ENCODE results near the gene NTNG2. TPM values are rescaled to one million over a fixed set of nuclear protein-coding genes. Genes with fewer than 3 reads are reported as not detected.

The NTNG2 gene
- total and polyA plus RNA-seq, 10 of the 15 experiments (the other 5 are each of a cell fraction or from before 2014, with no cell fraction given): 0.37 to 0.79 (median 0.45) TPM; not detected in 6

GRCh38 chr9:132135456-132135855 is 26.4 kb upstream of the NTNG2 start:
- RAD21 ChIA-PET (ENCODE audit: unreplicated experiment): no interaction called here
- Histone ChIP-seq H3K79me2 (ENCODE audit: control insufficient read depth, insufficient read depth, low read length) (no peaks in the 10 kb centered on the region), H3K27me3 (replicated peaks in 1 of 2; ENCODE audit: control insufficient read depth in 2 of 2, insufficient read depth in 2 of 2, low read length in 1 of 2) (peaks cover 0 to 3% of the 10 kb centered on the region in 2 experiments; a peak in 2 of 4 replicates), H2AFZ (ENCODE audit: control insufficient read depth, low read depth, low read length) (no peak overlapping the region), H3K9ac (ENCODE audit: control insufficient read depth, insufficient read depth, low read length) (no peak overlapping the region), H3K4me1 (ENCODE audit: control insufficient read depth, insufficient read depth, low read length) (no peaks in the 10 kb centered on the region), H3K4me2 (ENCODE audit: control insufficient read depth, insufficient read depth) (no peak overlapping the region), H3K4me3 (no peak overlapping the region), H3K36me3 (ENCODE audit: control insufficient read depth in 2 of 2, insufficient read depth in 2 of 2, low read length in 1 of 2) (no peaks in the 10 kb centered on the region), H4K20me1 (ENCODE audit: control insufficient read depth, insufficient read depth) (no peaks in the 10 kb centered on the region; the same call in 1 of the 2 replicates), H3K27ac (ENCODE audit: control insufficient read depth, insufficient read depth) (no peak overlapping the region), H3K9me3 (replicated peaks; ENCODE audit: control insufficient read depth, insufficient read depth, low read length) (no peaks in the 10 kb centered on the region)
- no TSS peak for BruUV-seq (replicated peaks)
- ATAC-seq (no peak), DNase-seq (ENCODE audit: low read depth, low spot score) (no peak), FAIRE-seq (no peak)
- intact Hi-C loops (cut with micrococcal nuclease; ENCODE audit: unreplicated experiment): no loop called here
- SMC1A ChIA-PET (ENCODE audit: uncharacterized antibody, unreplicated experiment): no interaction called here
- in situ Hi-C loops (cut with MboI): no loop called here
- POLR2A ChIA-PET: no interaction called here
- CTCF ChIA-PET: no interaction called here
- 19% methylated on average over 5 of the region's 5 CpGs for WGBS (ENCODE audit: insufficient coverage, insufficient replicate concordance, low lambda C conversion rate, missing lambda C conversion rate)
- no peak for TF ChIP-seq SREBF2 (IDR thresholded peaks at IDR 0.05; ENCODE audit: low read length)
- no peak for TF ChIP-seq SIX5 (IDR thresholded peaks at IDR 0.05; ENCODE audit: low read depth, low read length, severe bottlenecking)
- no peak for TF ChIP-seq CBX5 (IDR thresholded peaks at IDR 0.05; ENCODE audit: low read depth)
- no peak for TF ChIP-seq EGR1 (IDR thresholded peaks at IDR 0.05; ENCODE audit: borderline replicate concordance in 1 of 2, low read depth in 2 of 2, low read length in 2 of 2)
- TF ChIP-seq MYC (IDR thresholded peaks at IDR 0.05; ENCODE audit: insufficient read depth, insufficient read length, insufficient replicate concordance, low read length, severe bottlenecking): no peak
- TF ChIP-seq SRF (IDR thresholded peaks at IDR 0.05; ENCODE audit: low read depth in 2 of 2, low read length in 2 of 2): no peak
- TF ChIP-seq ELK1 (IDR thresholded peaks at IDR 0.05; ENCODE audit: low read depth, low read length): no peak
- TF ChIP-seq, protein P1, sequence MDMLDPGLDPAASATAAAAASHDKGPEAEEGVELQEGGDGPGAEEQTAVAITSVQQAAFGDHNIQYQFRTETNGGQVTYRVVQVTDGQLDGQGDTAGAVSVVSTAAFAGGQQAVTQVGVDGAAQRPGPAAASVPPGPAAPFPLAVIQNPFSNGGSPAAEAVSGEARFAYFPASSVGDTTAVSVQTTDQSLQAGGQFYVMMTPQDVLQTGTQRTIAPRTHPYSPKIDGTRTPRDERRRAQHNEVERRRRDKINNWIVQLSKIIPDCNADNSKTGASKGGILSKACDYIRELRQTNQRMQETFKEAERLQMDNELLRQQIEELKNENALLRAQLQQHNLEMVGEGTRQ (IDR thresholded peaks at IDR 0.05; ENCODE audit: borderline replicate concordance, low read depth, low read length): no peak
- TF ChIP-seq PAX5 (IDR thresholded peaks at IDR 0.05; ENCODE audit: borderline replicate concordance, low read depth, low read length): no peak
- TF ChIP-seq ZNF217 (IDR thresholded peaks at IDR 0.05): no peak
- no peak for TF ChIP-seq MEF2A (IDR thresholded peaks at IDR 0.05; ENCODE audit: insufficient read depth, low read depth, low read length)
- TF ChIP-seq CBFB (IDR thresholded peaks at IDR 0.05; ENCODE audit: low read depth): no peak
- TF ChIP-seq LARP7 (IDR thresholded peaks at IDR 0.05): no peak
- no peak for TF ChIP-seq ZBTB11 (CRISPR knock-in tag; IDR thresholded peaks at IDR 0.05)
- TF ChIP-seq BHLHE40 (IDR thresholded peaks at IDR 0.05; ENCODE audit: borderline replicate concordance in 1 of 2, low read depth in 2 of 2, low read length in 1 of 2): no peak
- TF ChIP-seq EZH2 (IDR thresholded peaks at IDR 0.05; ENCODE audit: borderline replicate concordance, control insufficient read depth, low read depth, low read length): no peak
